NCI-H2029 treated with DMSO at 0.1 percent for 48 hours (cell line): Measurements from ENCODE around the gene OR52I2.

ENCODE experiments used
- DNase-seq: peaks from one replicate; lab custom pipeline; 2025; lab: John Stamatoyannopoulos, UW

Gene OR52I2

GRCh38 chr11:4581443-4581842, at the start of gene OR52I2:
TSS of gene OR52I2 (plus strand) at chr11:4581743.
- no peak for DNase-seq

- peak; percentile 5 for DNase-seq
Measured at GRCh38 chr11:4539603-4540219, 41.8 kb upstream of the OR52I2 start.

- no peak for DNase-seq
Measured at GRCh38 chr11:4541071-4541470, 40.5 kb upstream of the OR52I2 start.

- no peak for DNase-seq
Measured at GRCh38 chr11:4543561-4543960, 38.0 kb upstream of the OR52I2 start.

- no peak for DNase-seq
Measured at GRCh38 chr11:4544891-4545290, 36.7 kb upstream of the OR52I2 start, which contains the start of gene OR52M1. TSS of gene OR52M1 (plus strand) at chr11:4545191. CDS start at chr11:4545191, 0 bp downstream.

GRCh38 chr11:4546878-4547277, 34.7 kb upstream of the OR52I2 start:
- no peak for DNase-seq

GRCh38 chr11:4547416-4547815, 34.1 kb upstream of the OR52I2 start:
- no peak for DNase-seq

- no peak for DNase-seq
Measured at GRCh38 chr11:4551346-4551979, 30.1 kb upstream of the OR52I2 start.

GRCh38 chr11:4559527-4560440, 21.8 kb upstream of the OR52I2 start:
- no peak for DNase-seq

- DNase-seq = no peak
Measured at GRCh38 chr11:4560467-4560866, 21.1 kb upstream of the OR52I2 start.

GRCh38 chr11:4565371-4565770, 16.2 kb upstream of the OR52I2 start:
- DNase-seq = no peak

- no peak for DNase-seq
Measured at GRCh38 chr11:4569075-4569474, 12.5 kb upstream of the OR52I2 start.

GRCh38 chr11:4576880-4577279, 4.7 kb upstream of the OR52I2 start:
- DNase-seq = no peak

- DNase-seq = no peak
Measured at GRCh38 chr11:4577761-4578160, 3.8 kb upstream of the OR52I2 start.

GRCh38 chr11:4578624-4579023, 2.9 kb upstream of the OR52I2 start:
- no peak for DNase-seq

GRCh38 chr11:4580124-4580523, 1.4 kb upstream of the OR52I2 start:
- no peak for DNase-seq

GRCh38 chr11:4589017-4589416, 7.5 kb downstream of the OR52I2 start:
- no peak for DNase-seq

- no peak for DNase-seq
Measured at GRCh38 chr11:4593739-4594138, 12.2 kb downstream of the OR52I2 start, which contains the start of gene OR52I1. TSS of gene OR52I1 (plus strand) at chr11:4594039. CDS start at chr11:4594039, 0 bp downstream.

- DNase-seq = no peak
Measured at GRCh38 chr11:4605057-4605456, 23.5 kb downstream of the OR52I2 start.

- peak; percentile 73 for DNase-seq
Measured at GRCh38 chr11:4606231-4607015, 24.9 kb downstream of the OR52I2 start.

- DNase-seq = peak; percentile 73
Measured at GRCh38 chr11:4607096-4607495, 25.6 kb downstream of the OR52I2 start.
